ENCODE measurements around the gene ELAC2. TPM values are rescaled to one million over a fixed set of nuclear protein-coding genes. Genes with fewer than 3 reads are reported as not detected.

The ELAC2 gene
- total and polyA plus RNA-seq, 12 donors: 55.5 to 136 (median 74.1) TPM

DNA sequence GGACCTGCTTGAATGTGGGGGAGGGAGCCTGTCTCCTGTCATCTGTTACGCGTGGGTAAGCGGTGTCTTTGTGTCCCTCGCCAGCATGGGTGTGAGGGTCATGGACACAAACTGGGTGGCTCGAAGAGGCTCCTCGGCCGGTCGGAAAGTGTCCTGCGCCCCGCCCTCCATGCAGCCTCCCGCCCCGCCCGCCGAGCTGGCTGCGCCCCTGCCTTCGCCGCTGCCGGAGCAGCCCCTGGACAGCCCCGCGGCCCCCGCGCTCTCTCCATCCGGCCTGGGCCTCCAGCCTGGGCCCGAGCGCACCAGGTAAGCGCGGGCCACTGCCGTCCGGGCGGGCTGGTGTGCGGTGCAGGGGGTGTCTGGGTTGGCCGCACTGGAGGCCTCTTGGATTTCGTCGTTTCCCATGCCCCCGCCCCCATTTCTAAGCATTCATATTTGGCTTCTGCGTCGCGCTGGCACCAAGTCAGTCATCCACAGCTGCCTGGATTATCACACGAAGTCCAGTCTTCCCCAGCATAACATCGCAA is 43.8 kb downstream of the ELAC2 start:
- 5 to 18% (median 6%) methylated on average over 6 to 40 of the region's 40 CpGs for WGBS, 4 donors
- Histone ChIP-seq H3K4me3 (peak overlapping the region in 1 of 4 donors; percentile 51), H3K9me3 (replicated peaks in 1 of 3) (no peaks in the 10 kb centered on the region), H3K36me3 (replicated peaks in 1 of 2) (no peaks in the 10 kb centered on the region), H3K27ac (no peak overlapping the region), H3K27me3 (peaks cover 2% of the 10 kb centered on the region), H3K4me1 (replicated peaks in 1 of 2) (no peaks in the 10 kb centered on the region)
- TF ChIP-seq CTCF (IDR thresholded peaks at IDR 0.05): no peak
- TF ChIP-seq POLR2A (IDR thresholded peaks at IDR 0.05): no peak
- intact Hi-C loops (cut with DNase I): no loop called here
- no peak for DNase-seq

- DNase-seq: no peak
- Histone ChIP-seq H3K27me3 (peaks cover 2% of the 10 kb centered on the region), H3K4me1 (replicated peaks in 1 of 2) (no peaks in the 10 kb centered on the region), H3K4me3 (peak overlapping the region in 1 of 4 donors; percentile 51), H3K9me3 (replicated peaks in 1 of 3) (no peaks in the 10 kb centered on the region), H3K27ac (no peak overlapping the region), H3K36me3 (replicated peaks in 1 of 2) (no peaks in the 10 kb centered on the region)
- intact Hi-C loops (cut with DNase I): no loop called here
- WGBS, 4 donors: 6 to 25% (median 13%) methylated on average over 5 to 16 of the region's 16 CpGs; no CpG with 5 or more reads in 1 of the 4 donors
- TF ChIP-seq POLR2A (IDR thresholded peaks at IDR 0.05): no peak
- TF ChIP-seq CTCF (IDR thresholded peaks at IDR 0.05): no peak
These were observed 44.3 kb downstream of the ELAC2 start for GRCh38 chr17:12973496-12974004.

DNA sequence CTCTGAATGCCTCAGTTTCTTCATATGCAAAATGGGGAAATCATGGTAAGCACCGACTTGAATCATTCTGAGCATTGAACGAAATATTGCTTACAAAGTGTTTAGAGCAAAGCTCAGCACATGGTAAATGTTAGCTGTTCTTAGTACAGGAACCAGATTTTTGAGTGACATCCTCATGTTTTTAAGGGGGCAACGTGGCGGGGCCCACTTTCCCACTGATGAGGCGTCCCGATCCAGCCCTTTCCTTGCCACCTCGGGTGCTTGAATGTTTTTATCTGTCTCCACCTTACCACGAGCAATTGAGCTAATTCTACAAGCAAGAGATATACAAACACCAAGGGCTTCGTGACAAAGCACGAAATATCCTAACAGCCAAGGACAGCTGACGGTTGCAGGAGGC is 49.9 kb downstream of the ELAC2 start:
- Histone ChIP-seq H3K4me1 (replicated peaks in 1 of 2) (no peaks in the 10 kb centered on the region), H3K27me3 (no peaks in the 10 kb centered on the region), H3K27ac (no peak overlapping the region), H3K4me3 (no peak overlapping the region), H3K36me3 (replicated peaks in 1 of 2) (no peaks in the 10 kb centered on the region), H3K9me3 (replicated peaks in 1 of 3) (no peaks in the 10 kb centered on the region)
- TF ChIP-seq POLR2A (IDR thresholded peaks at IDR 0.05) (no peak), CTCF (IDR thresholded peaks at IDR 0.05) (no peak)
- DNase-seq: no peak
- 58 to 78% (median 72%) methylated on average over 11 of the region's 11 CpGs for WGBS, 4 donors
- intact Hi-C loops (cut with DNase I): no loop called here

GRCh38 chr17:12966413-12966812 is 51.4 kb downstream of the ELAC2 start:
- no peaks in the 10 kb centered on the region for H3K9me3 ChIP-seq (replicated peaks in 1 of 3)
- no peaks in the 10 kb centered on the region for H3K27me3 ChIP-seq
- no peaks in the 10 kb centered on the region for H3K4me1 ChIP-seq (replicated peaks in 1 of 2)
- intact Hi-C loops (cut with DNase I): no loop called here
- no peak overlapping the region for H3K4me3 ChIP-seq
- TF ChIP-seq CTCF (IDR thresholded peaks at IDR 0.05) (no peak), POLR2A (IDR thresholded peaks at IDR 0.05) (no peak)
- 83 to 89% (median 86%) methylated on average over 4 to 5 of the region's 5 CpGs for WGBS, 4 donors
- H3K27ac ChIP-seq: no peak overlapping the region
- DNase-seq: no peak
- H3K36me3 ChIP-seq (replicated peaks in 1 of 2): no peaks in the 10 kb centered on the region
